GM23338 (cell line): Measurements from ENCODE around the gene LCNL1. TPM values are rescaled to one million over a fixed set of nuclear protein-coding genes. Genes with fewer than 3 reads are reported as not detected.

ENCODE experiments used
- ATAC-seq: fragments of 200-7000 bp; cut with Tn5 transposase; 3 replicates; pipeline ENCODE4 v1.9.1; 2020
- DNase-seq: peaks from one replicate; pipeline ENCODE4 v3.0.0-alpha.2; 2015; ENCODE audit warnings: low spot score
- H2AFZ ChIP-seq: fragments of 200-600 bp; sonication (generic); 2 replicates; pipeline ENCODE4 v1.8.0; 2016; ENCODE audit warnings: antibody characterized with exemption, mild to moderate bottlenecking, moderate library complexity
- H3F3A ChIP-seq: fragments of 200-600 bp; sonication (generic); replicated peaks from 2 replicates; pipeline ENCODE4 v1.8.0; 2017; ENCODE audit warnings: antibody characterized with exemption, mixed run types, low read depth
- H3K27ac ChIP-seq: fragments of 200-600 bp; sonication (generic); 2 replicates; pipeline ENCODE4 v1.6.1; 2016; ENCODE audit warnings: low read depth
- H3K27me3 ChIP-seq: fragments of 200-600 bp; sonication (generic); 2 replicates; pipeline ENCODE4 v1.8.0; 2016; ENCODE audit warnings: mild to moderate bottlenecking, mixed run types, moderate library complexity; ENCODE audit not compliant: insufficient read depth
- H3K36me3 ChIP-seq: fragments of 200-600 bp; sonication (generic); 2 replicates; pipeline ENCODE4 v1.8.0; 2016; ENCODE audit warnings: mild to moderate bottlenecking; ENCODE audit not compliant: insufficient read depth
- H3K4me1 ChIP-seq: fragments of 200-600 bp; sonication (generic); 2 replicates; pipeline ENCODE4 v1.8.0; 2016; ENCODE audit warnings: mild to moderate bottlenecking, moderate library complexity; ENCODE audit not compliant: insufficient read depth
- H3K4me2 ChIP-seq: fragments of 200-600 bp; sonication (generic); 2 replicates; pipeline ENCODE4 v1.7.1; 2017; ENCODE audit warnings: mixed run types
- H3K4me3 ChIP-seq: fragments of 200-600 bp; sonication (generic); 2 replicates; pipeline ENCODE4 v1.6.1; 2016; ENCODE audit warnings: mixed run types
- H3K79me2 ChIP-seq: fragments of 200-600 bp; sonication (generic); replicated peaks from 2 replicates; pipeline ENCODE4 v1.8.0; 2017; ENCODE audit warnings: mild to moderate bottlenecking; ENCODE audit not compliant: insufficient read depth
- H3K9me2 ChIP-seq: fragments of 200-600 bp; sonication (generic); 2 replicates; pipeline ENCODE4 v1.8.0; 2017; ENCODE audit not compliant: insufficient read depth
- H4K20me1 ChIP-seq: fragments of 200-600 bp; sonication (generic); replicated peaks from 2 replicates; pipeline ENCODE4 v1.8.0; 2017; ENCODE audit warnings: mild to moderate bottlenecking; ENCODE audit not compliant: insufficient read depth
- H3K27ac Mint-ChIP-seq: 2 replicates; pipeline ENCODE4 v1.8.0; 2020; ENCODE audit warnings: inconsistent platforms, mild to moderate bottlenecking, moderate library complexity, mixed read lengths
- H3K27me3 Mint-ChIP-seq: 3 replicates; pipeline ENCODE4 v1.8.0; 2022; ENCODE audit warnings: low read depth, mild to moderate bottlenecking, moderate library complexity, mixed read lengths, inconsistent platforms; ENCODE audit not compliant: insufficient read depth, poor library complexity
- H3K36me3 Mint-ChIP-seq: 3 replicates; pipeline ENCODE4 v1.8.0; 2021; ENCODE audit warnings: low read depth, mild to moderate bottlenecking, inconsistent platforms, moderate library complexity, mixed read lengths
- H3K4me1 Mint-ChIP-seq: 3 replicates; pipeline ENCODE4 v1.8.0; 2020; ENCODE audit warnings: mild to moderate bottlenecking, inconsistent platforms, mixed read lengths
- H3K4me3 Mint-ChIP-seq: 3 replicates; pipeline ENCODE4 v1.8.0; 2021; ENCODE audit warnings: moderate library complexity, mild to moderate bottlenecking, inconsistent platforms, mixed read lengths
- H3K9me3 Mint-ChIP-seq: 3 replicates; pipeline ENCODE4 v1.8.0; 2020; ENCODE audit warnings: moderate library complexity, mild to moderate bottlenecking, inconsistent platforms, mixed read lengths
- CREB1 ChIP-seq: fragments of 250-450 bp; sonication (Bioruptor Pico); IDR thresholded peaks from 2 replicates; pipeline ENCODE4 v1.5.0; 2020; ENCODE audit warnings: low read depth, mild to moderate bottlenecking, moderate library complexity
- EZH2 ChIP-seq: fragments of 200-600 bp; sonication (generic); IDR thresholded peaks from one replicate; pipeline ENCODE4 v1.8.0; 2017; ENCODE audit warnings: antibody characterized with exemption, mild to moderate bottlenecking, low read depth; ENCODE audit not compliant: unreplicated experiment
- EZH2phosphoT487 ChIP-seq: fragments of 200-600 bp; sonication (generic); IDR thresholded peaks from one replicate; pipeline ENCODE4 v1.8.1; 2018; ENCODE audit warnings: antibody characterized with exemption; ENCODE audit not compliant: unreplicated experiment
- JUNB ChIP-seq: IDR thresholded peaks from one replicate; pipeline ENCODE4 v1.6.1; 2016; ENCODE audit warnings: antibody characterized with exemption; ENCODE audit not compliant: unreplicated experiment
- NANOG ChIP-seq: IDR thresholded peaks from 2 replicates; pipeline ENCODE4 v1.6.1; 2016; ENCODE audit warnings: antibody characterized with exemption, borderline replicate concordance
- POLR2AphosphoS5 ChIP-seq: IDR thresholded peaks from 2 replicates; pipeline ENCODE4 v1.6.1; 2016; ENCODE audit warnings: antibody characterized with exemption, low read depth
- REST ChIP-seq: IDR thresholded peaks from one replicate; pipeline ENCODE4 v1.6.1; 2018; ENCODE audit warnings: antibody characterized with exemption; ENCODE audit not compliant: unreplicated experiment
- ZNF462 ChIP-seq: fragments of 250-450 bp; sonication (Bioruptor Pico); IDR thresholded peaks from 2 replicates; pipeline ENCODE4 v1.5.0; 2020; ENCODE audit warnings: mild to moderate bottlenecking, moderate library complexity
- polyA plus RNA-seq: library from polyadenylated mRNA; unstranded; fragments of >200 nt; fragmentation: Nextera tagmentation; extraction: Ambion mirVana; gene quantifications from 2 replicates; pipeline ENCODE4 v1.2.1, GENCODE V29; 2016
- total RNA-seq: library from RNA; depleted of rRNA; stranded (reverse); fragments of >200 nt; shearing (Covaris generic); gene quantifications from 2 replicates; pipeline ENCODE4 v1.2.3, GENCODE V29; 2014

LCNL1 gene
- total and polyA plus RNA-seq, 2 experiments from 2014 or later, result 0.11 TPM; not detected in 1

- TF ChIP-seq NANOG, result no peak
- no peak for TF ChIP-seq ZNF462 (CRISPR knock-in tag)
- no peak for TF ChIP-seq EZH2
- no peak for TF ChIP-seq POLR2AphosphoS5
- no peak for TF ChIP-seq REST
- no peak for TF ChIP-seq JUNB
- no peak for TF ChIP-seq CREB1
- no peak for TF ChIP-seq EZH2phosphoT487
Observed at GRCh38 chr9:137008312-137008711, 25.5 kb downstream of the LCNL1 start.

More at GRCh38 chr9:137008312-137008711, 25.5 kb downstream of the LCNL1 start:
- H3K4me3 ChIP-seq, result no peak overlapping the region
- no peaks in the 10 kb centered on the region for H3K36me3 ChIP-seq
- Mint-ChIP-seq H3K4me1 (no peaks in the 10 kb centered on the region), H3K9me3 (peaks cover 19% of the 10 kb centered on the region), H3K36me3 (peaks cover 6% of the 10 kb centered on the region; the same call in 2 of the 3 replicates), H3K4me3 (no peak overlapping the region), H3K27ac (no peak overlapping the region), H3K27me3 (peaks cover 3% of the 10 kb centered on the region)
- H3K9me2 ChIP-seq, result no peaks in the 10 kb centered on the region
- no peaks in the 10 kb centered on the region for H3K27me3 ChIP-seq
- no peak overlapping the region for H3K27ac ChIP-seq
- H3K4me2 ChIP-seq, result no peak overlapping the region
- no peaks in the 10 kb centered on the region for H3K79me2 ChIP-seq
- H4K20me1 ChIP-seq, result no peaks in the 10 kb centered on the region
- H3K4me1 ChIP-seq, result no peaks in the 10 kb centered on the region
- no peak overlapping the region for H2AFZ ChIP-seq
- no peaks in the 10 kb centered on the region for H3F3A ChIP-seq
- ATAC-seq, result no peak
- no peak for DNase-seq
